ENCODE measurements around the gene DGCR6L. TPM values are rescaled to one million over a fixed set of nuclear protein-coding genes. Genes with fewer than 3 reads are reported as not detected.
"Not testable (repeated sequence)": the region's sequence is repeated elsewhere in the genome, so short reads cannot be mapped to it uniquely, and the experiment has no call there.

The DGCR6L gene
- polyA plus RNA-seq, 1 donor = 46.7 TPM

- H3K4me3 ChIP-seq (ENCODE audit: low read length); H3K27me3 ChIP-seq (ENCODE audit: control insufficient read depth, insufficient read depth, low read length); DNase-seq; H3K4me1 ChIP-seq (ENCODE audit: control insufficient read depth, insufficient read depth, low read length); H3K36me3 ChIP-seq (ENCODE audit: control insufficient read depth, insufficient read depth, low read length); H3K27ac ChIP-seq (ENCODE audit: low read length): not testable (repeated sequence)
- peaks cover 46% of the 10 kb centered on the region for H3K9me3 ChIP-seq (ENCODE audit: control insufficient read depth, low read depth, low read length)
- no CpG with 5 or more reads among the region's 103 CpGs for WGBS (ENCODE audit: insufficient coverage, low lambda C conversion rate)
These were observed 38.8 kb upstream of the DGCR6L start for GRCh38 chr22:20358503-20359239.

DNA sequence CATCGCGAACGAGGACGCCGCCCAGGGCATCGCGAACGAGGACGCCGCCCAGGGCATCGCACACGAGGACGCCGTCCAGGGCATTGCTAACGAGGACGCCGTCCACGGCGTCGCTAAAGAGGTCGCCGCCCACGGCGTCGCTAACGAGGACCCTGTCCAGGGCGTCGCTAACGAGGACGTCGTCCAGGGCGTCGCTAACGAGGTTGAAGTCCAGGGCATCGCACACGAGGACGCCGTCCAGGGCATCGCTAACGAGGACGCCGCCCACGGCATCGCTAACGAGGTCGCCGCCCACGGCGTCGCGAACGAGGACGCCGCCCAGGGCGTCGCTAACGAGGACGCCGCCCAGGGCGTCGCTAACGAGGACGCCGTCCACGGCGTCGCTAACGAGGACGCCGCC is 38.1 kb upstream of the DGCR6L start:
- H3K36me3 ChIP-seq (ENCODE audit: control insufficient read depth, insufficient read depth, low read length); H3K27me3 ChIP-seq (ENCODE audit: control insufficient read depth, insufficient read depth, low read length); H3K4me3 ChIP-seq (ENCODE audit: low read length); H3K4me1 ChIP-seq (ENCODE audit: control insufficient read depth, insufficient read depth, low read length); DNase-seq; H3K27ac ChIP-seq (ENCODE audit: low read length): not testable (repeated sequence)
- WGBS (ENCODE audit: insufficient coverage, low lambda C conversion rate) = 91% methylated on average over 7 of the region's 70 CpGs
- H3K9me3 ChIP-seq (ENCODE audit: control insufficient read depth, low read depth, low read length) = peaks cover 46% of the 10 kb centered on the region

DNA sequence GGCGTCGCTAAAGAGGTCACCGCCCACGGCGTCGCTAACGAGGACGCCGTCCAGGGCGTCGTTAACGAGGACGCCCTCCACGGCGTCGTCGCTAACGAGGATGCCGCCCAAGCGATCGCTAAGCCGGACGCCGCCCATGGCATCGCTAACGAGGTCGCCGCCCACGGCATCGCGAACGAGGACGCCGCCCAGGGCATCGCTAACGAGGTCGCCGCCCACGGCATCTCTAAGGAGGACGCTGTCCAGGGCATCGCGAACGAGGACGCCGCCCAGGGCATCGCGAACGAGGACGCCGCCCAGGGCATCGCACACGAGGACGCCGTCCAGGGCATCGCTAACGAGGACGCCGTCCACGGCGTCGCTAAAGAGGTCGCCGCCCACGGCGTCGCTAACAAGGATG is 37.0 kb upstream of the DGCR6L start:
- not testable (repeated sequence) for H3K4me3 ChIP-seq (ENCODE audit: low read length); DNase-seq; H3K4me1 ChIP-seq (ENCODE audit: control insufficient read depth, insufficient read depth, low read length); H3K27ac ChIP-seq (ENCODE audit: low read length); H3K36me3 ChIP-seq (ENCODE audit: control insufficient read depth, insufficient read depth, low read length); H3K27me3 ChIP-seq (ENCODE audit: control insufficient read depth, insufficient read depth, low read length)
- H3K9me3 ChIP-seq (ENCODE audit: control insufficient read depth, low read depth, low read length) = peaks cover 46% of the 10 kb centered on the region
- no CpG with 5 or more reads among the region's 66 CpGs for WGBS (ENCODE audit: insufficient coverage, low lambda C conversion rate)

DNA sequence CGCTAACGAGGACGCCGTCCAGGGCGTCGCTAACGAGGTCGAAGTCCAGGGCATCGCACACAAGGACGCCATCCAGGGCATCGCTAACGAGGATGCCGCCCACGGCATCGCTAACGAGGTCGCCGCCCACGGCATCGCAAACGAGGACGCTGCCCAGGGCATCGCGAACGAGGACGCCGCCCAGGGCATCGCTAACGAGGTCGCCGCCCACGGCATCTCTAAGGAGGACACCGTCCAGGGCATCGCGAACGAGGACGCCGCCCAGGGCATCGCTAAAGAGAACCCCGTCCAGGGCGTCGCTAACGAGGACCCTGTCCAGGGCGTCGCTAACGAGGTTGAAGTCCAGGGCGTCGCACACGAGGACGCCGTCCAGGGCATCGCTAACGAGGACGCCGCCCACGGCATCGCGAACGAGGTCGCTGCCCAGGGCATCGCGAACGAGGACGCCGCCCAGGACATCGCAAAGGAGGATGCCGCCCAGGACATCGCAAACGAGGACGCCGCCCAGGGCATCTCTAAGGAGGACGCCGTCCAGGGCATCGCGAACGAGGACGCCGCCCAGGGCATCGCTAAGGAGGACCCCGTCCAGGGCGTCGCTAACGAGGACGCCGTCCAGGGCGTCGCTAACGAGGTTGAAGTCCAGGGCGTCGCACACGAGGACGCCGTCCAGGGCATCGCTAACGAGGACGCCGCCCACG is 36.2 kb upstream of the DGCR6L start:
- not testable (repeated sequence) for DNase-seq; H3K27me3 ChIP-seq (ENCODE audit: control insufficient read depth, insufficient read depth, low read length); H3K27ac ChIP-seq (ENCODE audit: low read length); H3K36me3 ChIP-seq (ENCODE audit: control insufficient read depth, insufficient read depth, low read length); H3K4me3 ChIP-seq (ENCODE audit: low read length); H3K4me1 ChIP-seq (ENCODE audit: control insufficient read depth, insufficient read depth, low read length)
- H3K9me3 ChIP-seq (ENCODE audit: control insufficient read depth, low read depth, low read length) = peaks cover 44% of the 10 kb centered on the region
- WGBS (ENCODE audit: insufficient coverage, low lambda C conversion rate) = 100% methylated on average over 1 of the region's 98 CpGs

GRCh38 chr22:20354238-20354975 is 34.5 kb upstream of the DGCR6L start:
- Histone ChIP-seq H3K9me3 (ENCODE audit: control insufficient read depth, low read depth, low read length) (peaks cover 37% of the 10 kb centered on the region), H3K4me1 (ENCODE audit: control insufficient read depth, insufficient read depth, low read length) (no peaks in the 10 kb centered on the region), H3K36me3 (ENCODE audit: control insufficient read depth, insufficient read depth, low read length) (no peaks in the 10 kb centered on the region), H3K27me3 (ENCODE audit: control insufficient read depth, insufficient read depth, low read length) (no peaks in the 10 kb centered on the region), H3K4me3 (ENCODE audit: low read length) (no peak overlapping the region), H3K27ac (ENCODE audit: low read length) (no peak overlapping the region)
- DNase-seq = no peak
- 93% methylated on average over 24 of the region's 81 CpGs for WGBS (ENCODE audit: insufficient coverage, low lambda C conversion rate)

GRCh38 chr22:20352536-20352935 is 32.7 kb upstream of the DGCR6L start:
- H3K36me3 ChIP-seq (ENCODE audit: control insufficient read depth, insufficient read depth, low read length); H3K27ac ChIP-seq (ENCODE audit: low read length); H3K4me3 ChIP-seq (ENCODE audit: low read length); DNase-seq; H3K27me3 ChIP-seq (ENCODE audit: control insufficient read depth, insufficient read depth, low read length); H3K4me1 ChIP-seq (ENCODE audit: control insufficient read depth, insufficient read depth, low read length): not testable (repeated sequence)
- no CpG with 5 or more reads among the region's 6 CpGs for WGBS (ENCODE audit: insufficient coverage, low lambda C conversion rate)
- H3K9me3 ChIP-seq (ENCODE audit: control insufficient read depth, low read depth, low read length) = peaks cover 24% of the 10 kb centered on the region

- H3K9me3 ChIP-seq (ENCODE audit: control insufficient read depth, low read depth, low read length); H3K4me1 ChIP-seq (ENCODE audit: control insufficient read depth, insufficient read depth, low read length); DNase-seq; H3K4me3 ChIP-seq (ENCODE audit: low read length); H3K27ac ChIP-seq (ENCODE audit: low read length); H3K36me3 ChIP-seq (ENCODE audit: control insufficient read depth, insufficient read depth, low read length); H3K27me3 ChIP-seq (ENCODE audit: control insufficient read depth, insufficient read depth, low read length): not testable (repeated sequence)
- no CpG with 5 or more reads among the region's 7 CpGs for WGBS (ENCODE audit: insufficient coverage, low lambda C conversion rate)
These were observed 26.7 kb upstream of the DGCR6L start for GRCh38 chr22:20346553-20346952.

DNA sequence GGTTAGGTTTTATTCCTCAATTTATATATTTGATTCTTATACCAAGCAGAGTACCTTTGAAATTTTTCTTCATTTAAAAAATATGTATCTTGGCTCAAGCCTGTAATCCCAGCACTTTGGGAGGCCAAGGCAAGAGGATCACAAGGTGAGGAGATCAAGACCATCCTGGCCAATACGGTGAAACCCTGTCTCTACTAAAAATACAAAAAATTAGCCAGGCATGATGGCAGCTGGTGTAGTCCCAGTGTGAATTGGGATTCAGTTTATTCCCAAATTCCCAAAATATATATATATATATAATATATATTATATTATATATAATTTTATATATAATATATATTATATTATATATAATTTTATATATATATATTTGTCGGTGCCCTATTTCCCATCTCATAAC is 18.4 kb upstream of the DGCR6L start:
- not testable (repeated sequence) for H3K36me3 ChIP-seq (ENCODE audit: control insufficient read depth, insufficient read depth, low read length); DNase-seq; H3K9me3 ChIP-seq (ENCODE audit: control insufficient read depth, low read depth, low read length); H3K4me3 ChIP-seq (ENCODE audit: low read length); H3K27ac ChIP-seq (ENCODE audit: low read length); H3K4me1 ChIP-seq (ENCODE audit: control insufficient read depth, insufficient read depth, low read length); H3K27me3 ChIP-seq (ENCODE audit: control insufficient read depth, insufficient read depth, low read length)
- WGBS (ENCODE audit: insufficient coverage, low lambda C conversion rate) = no CpG with 5 or more reads among the region's 2 CpGs

DNA sequence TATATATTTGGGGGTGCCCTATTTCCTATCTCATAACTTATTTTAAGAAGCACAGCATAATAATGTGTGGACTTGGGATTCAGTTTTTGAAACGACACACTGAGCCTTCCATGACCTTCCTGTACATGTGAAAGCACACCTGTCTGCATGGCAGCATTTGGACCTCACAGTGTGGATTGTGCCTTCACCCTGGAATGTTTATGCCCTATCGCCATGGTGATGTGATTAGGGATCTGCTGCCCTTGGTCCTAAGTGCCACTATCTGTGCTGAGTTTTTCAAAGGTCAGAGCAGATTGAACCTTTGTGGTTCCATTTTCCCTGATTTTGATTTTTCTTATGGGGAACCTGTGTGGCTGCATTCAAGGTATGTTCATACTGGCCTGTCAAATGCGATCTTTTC is 17.9 kb upstream of the DGCR6L start:
- not testable (repeated sequence) for H3K4me1 ChIP-seq (ENCODE audit: control insufficient read depth, insufficient read depth, low read length); H3K36me3 ChIP-seq (ENCODE audit: control insufficient read depth, insufficient read depth, low read length); H3K27me3 ChIP-seq (ENCODE audit: control insufficient read depth, insufficient read depth, low read length); H3K4me3 ChIP-seq (ENCODE audit: low read length); H3K9me3 ChIP-seq (ENCODE audit: control insufficient read depth, low read depth, low read length); H3K27ac ChIP-seq (ENCODE audit: low read length)
- DNase-seq = peak in 1 of 2 donors; percentile 24
- no CpG with 5 or more reads among the region's 3 CpGs for WGBS (ENCODE audit: insufficient coverage, low lambda C conversion rate)

DNA sequence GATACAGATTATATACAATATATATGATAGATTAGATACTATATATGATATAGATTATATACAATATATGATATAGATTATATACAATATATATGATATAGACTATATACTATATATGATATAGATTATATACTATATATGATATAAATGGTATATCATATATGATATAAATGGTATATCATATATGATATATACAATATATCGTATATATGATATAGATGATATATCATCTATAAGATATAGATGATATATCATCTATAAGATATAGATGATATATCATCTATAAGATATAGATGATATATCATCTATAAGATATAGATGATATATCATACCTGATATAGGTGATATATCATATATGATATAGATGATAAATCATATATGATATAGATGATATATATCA is 16.7 kb upstream of the DGCR6L start:
- H3K36me3 ChIP-seq (ENCODE audit: control insufficient read depth, insufficient read depth, low read length); H3K27me3 ChIP-seq (ENCODE audit: control insufficient read depth, insufficient read depth, low read length); H3K27ac ChIP-seq (ENCODE audit: low read length); H3K9me3 ChIP-seq (ENCODE audit: control insufficient read depth, low read depth, low read length); H3K4me1 ChIP-seq (ENCODE audit: control insufficient read depth, insufficient read depth, low read length); H3K4me3 ChIP-seq (ENCODE audit: low read length); DNase-seq: not testable (repeated sequence)
- WGBS (ENCODE audit: insufficient coverage, low lambda C conversion rate) = 100% methylated on average over 1 of the region's 1 CpG
